Neural cell (in vitro differentiated cells): ENCODE measurements around the gene PBX1. TPM values are rescaled to one million over a fixed set of nuclear protein-coding genes. Genes with fewer than 3 reads are reported as not detected.

Source experiments
- H2AFZ ChIP-seq: fragments of 200-600, 300-800 bp; sonication (generic), shearing (Covaris generic); 2 replicates; pipeline ENCODE4 v1.6.0; 2014; ENCODE audit warnings: low read depth, mild to moderate bottlenecking, antibody characterized with exemption, low read length, moderate library complexity
- H3F3A ChIP-seq: fragments of 200-600 bp; shearing (Covaris generic); 2 replicates; pipeline ENCODE4 v1.6.1; 2016; ENCODE audit warnings: mild to moderate bottlenecking, moderate library complexity, mixed read lengths, antibody characterized with exemption, low read length; ENCODE audit not compliant: insufficient read depth, poor library complexity, severe bottlenecking
- H3K27ac ChIP-seq: fragments of 200-600, 300-800 bp; sonication (generic), shearing (Covaris generic); 2 replicates; pipeline ENCODE4 v1.5.1; 2014; ENCODE audit warnings: mild to moderate bottlenecking, low read length, moderate library complexity
- H3K27me3 ChIP-seq: fragments of 300-800, 200-600 bp; sonication (generic), shearing (Covaris generic); 2 replicates; pipeline ENCODE4 v1.6.0; 2014; ENCODE audit warnings: mild to moderate bottlenecking, low read depth, low read length, moderate library complexity; ENCODE audit not compliant: insufficient read depth
- H3K36me3 ChIP-seq: fragments of 300-800, 200-600 bp; sonication (generic), shearing (Covaris generic); 2 replicates; pipeline ENCODE4 v1.5.1; 2014; ENCODE audit warnings: mild to moderate bottlenecking, antibody characterized with exemption, low read length, moderate library complexity; ENCODE audit not compliant: insufficient read depth
- H3K4me2 ChIP-seq: fragments of 300-800, 200-600 bp; sonication (generic), shearing (Covaris generic); 2 replicates; pipeline ENCODE4 v1.6.0; 2014; ENCODE audit warnings: mild to moderate bottlenecking, low read length
- H3K4me3 ChIP-seq: fragments of 300-800, 200-600 bp; sonication (generic), shearing (Covaris generic); 2 replicates; pipeline ENCODE4 v1.5.1; 2014; ENCODE audit warnings: mild to moderate bottlenecking, low read length, moderate library complexity
- H3K79me2 ChIP-seq: fragments of 200-600 bp; shearing (Covaris generic); replicated peaks from 2 replicates; pipeline ENCODE4 v1.6.0; 2014; ENCODE audit warnings: mild to moderate bottlenecking, low read length, moderate library complexity; ENCODE audit not compliant: insufficient read depth
- H3K9ac ChIP-seq: fragments of 300-800, 200-600 bp; sonication (generic), shearing (Covaris generic); 2 replicates; pipeline ENCODE4 v1.6.1; 2016; ENCODE audit warnings: mild to moderate bottlenecking, low read length, mixed read lengths
- H3K9me2 ChIP-seq: fragments of 200-600 bp; shearing (Covaris generic); 2 replicates; pipeline ENCODE4 v1.6.1; 2016; ENCODE audit warnings: mild to moderate bottlenecking, low read length, mixed read lengths; ENCODE audit not compliant: insufficient read depth
- H3K9me3 ChIP-seq: fragments of 200-600, 300-800 bp; sonication (generic), shearing (Covaris generic); 2 replicates; pipeline ENCODE4 v1.6.1; 2016; ENCODE audit warnings: mild to moderate bottlenecking, mixed run types, low read length, moderate library complexity, mixed read lengths
- H4K20me1 ChIP-seq: fragments of 200-600 bp; shearing (Covaris generic); 2 replicates; pipeline ENCODE4 v1.6.1; 2016; ENCODE audit warnings: mild to moderate bottlenecking, mixed run types; ENCODE audit not compliant: insufficient read depth
- EP300 ChIP-seq: fragments of 450-650 bp; conservative IDR thresholded peaks from 2 replicates; pipeline ENCODE4 v1.6.1; 2014; ENCODE audit warnings: antibody characterized with exemption, mild to moderate bottlenecking, moderate library complexity; ENCODE audit not compliant: poor library complexity, severe bottlenecking
- EZH2 ChIP-seq: fragments of 200-600, 300-800 bp; shearing (Covaris generic), sonication (generic); IDR thresholded peaks from 2 replicates; pipeline ENCODE4 v1.6.1; 2014; ENCODE audit warnings: antibody characterized with exemption, low read length, borderline replicate concordance, mild to moderate bottlenecking; ENCODE audit not compliant: insufficient read depth, poor library complexity, severe bottlenecking
- MXI1 ChIP-seq: fragments of 450-650 bp; conservative IDR thresholded peaks from 2 replicates; pipeline ENCODE4 v1.6.1; 2014; ENCODE audit warnings: antibody characterized with exemption, mild to moderate bottlenecking; ENCODE audit not compliant: poor library complexity, severe bottlenecking
- POLR2AphosphoS5 ChIP-seq: IDR thresholded peaks from 2 replicates; pipeline ENCODE4 v1.6.1; 2012
- RAD21 ChIP-seq: fragments of 450-650 bp; conservative IDR thresholded peaks from 2 replicates; pipeline ENCODE4 v1.6.1; 2014; ENCODE audit warnings: antibody characterized with exemption, mild to moderate bottlenecking, moderate library complexity
- SMC3 ChIP-seq: fragments of 450-650 bp; conservative IDR thresholded peaks from 2 replicates; pipeline ENCODE4 v1.6.1; 2014; ENCODE audit warnings: antibody characterized with exemption, mild to moderate bottlenecking, moderate library complexity; ENCODE audit not compliant: poor library complexity
- TAF1 ChIP-seq: IDR thresholded peaks from 2 replicates; pipeline ENCODE4 v1.6.1; 2012; ENCODE audit warnings: low read depth
- polyA plus RNA-seq: library from polyadenylated mRNA; depleted of rRNA; stranded (reverse); fragments of >200 nt; gene quantifications from 2 replicates; pipeline ENCODE4 v1.2.3, GENCODE V29; 2014
- TF ChIP-seq, protein P1 (sequence below): IDR thresholded peaks from 2 replicates; pipeline ENCODE4 v1.6.1; 2012; ENCODE audit warnings: borderline replicate concordance
- TF ChIP-seq, protein P2 (sequence below): fragments of 450-650 bp; IDR thresholded peaks from 2 replicates; pipeline ENCODE4 v1.5.1; 2014; ENCODE audit warnings: antibody characterized with exemption, mild to moderate bottlenecking, moderate library complexity; ENCODE audit not compliant: poor library complexity, severe bottlenecking

Gene PBX1
- polyA plus RNA-seq, 1 donor from 2014 or later, result 42.4 TPM

DNA sequence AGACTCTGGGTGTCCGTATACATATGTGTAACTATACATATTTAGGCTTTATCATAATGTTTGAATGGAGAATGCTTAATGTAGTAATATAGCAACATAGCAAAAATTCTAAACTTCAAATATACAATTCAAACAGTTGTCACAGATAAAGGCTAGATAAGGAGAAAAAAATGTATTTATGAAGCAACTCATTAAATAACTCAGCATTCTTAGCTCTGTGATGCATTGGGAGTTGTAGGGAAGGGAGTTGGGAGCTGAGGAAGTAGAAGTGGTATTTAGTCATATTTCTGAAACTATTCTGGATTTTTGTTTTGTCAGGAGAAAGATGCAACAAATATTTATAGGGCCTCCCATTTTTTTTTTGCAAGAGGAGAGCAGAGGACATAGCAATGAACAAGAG is 197.8 kb downstream of the PBX1 start:
- no peaks in the 10 kb centered on the region for H3K9me3 ChIP-seq
- H3K27ac ChIP-seq, result no peak overlapping the region
- H3K79me2 ChIP-seq, result peaks cover 78% of the 10 kb centered on the region
- H3K27me3 ChIP-seq, result no peaks in the 10 kb centered on the region
- no peak overlapping the region for H3K4me3 ChIP-seq
- no peak for TF ChIP-seq SMC3
- TF ChIP-seq MXI1, result no peak
- no peak for TF ChIP-seq EP300
- TF ChIP-seq TAF1, result no peak
- no peak for TF ChIP-seq EZH2
- TF ChIP-seq, protein P1, sequence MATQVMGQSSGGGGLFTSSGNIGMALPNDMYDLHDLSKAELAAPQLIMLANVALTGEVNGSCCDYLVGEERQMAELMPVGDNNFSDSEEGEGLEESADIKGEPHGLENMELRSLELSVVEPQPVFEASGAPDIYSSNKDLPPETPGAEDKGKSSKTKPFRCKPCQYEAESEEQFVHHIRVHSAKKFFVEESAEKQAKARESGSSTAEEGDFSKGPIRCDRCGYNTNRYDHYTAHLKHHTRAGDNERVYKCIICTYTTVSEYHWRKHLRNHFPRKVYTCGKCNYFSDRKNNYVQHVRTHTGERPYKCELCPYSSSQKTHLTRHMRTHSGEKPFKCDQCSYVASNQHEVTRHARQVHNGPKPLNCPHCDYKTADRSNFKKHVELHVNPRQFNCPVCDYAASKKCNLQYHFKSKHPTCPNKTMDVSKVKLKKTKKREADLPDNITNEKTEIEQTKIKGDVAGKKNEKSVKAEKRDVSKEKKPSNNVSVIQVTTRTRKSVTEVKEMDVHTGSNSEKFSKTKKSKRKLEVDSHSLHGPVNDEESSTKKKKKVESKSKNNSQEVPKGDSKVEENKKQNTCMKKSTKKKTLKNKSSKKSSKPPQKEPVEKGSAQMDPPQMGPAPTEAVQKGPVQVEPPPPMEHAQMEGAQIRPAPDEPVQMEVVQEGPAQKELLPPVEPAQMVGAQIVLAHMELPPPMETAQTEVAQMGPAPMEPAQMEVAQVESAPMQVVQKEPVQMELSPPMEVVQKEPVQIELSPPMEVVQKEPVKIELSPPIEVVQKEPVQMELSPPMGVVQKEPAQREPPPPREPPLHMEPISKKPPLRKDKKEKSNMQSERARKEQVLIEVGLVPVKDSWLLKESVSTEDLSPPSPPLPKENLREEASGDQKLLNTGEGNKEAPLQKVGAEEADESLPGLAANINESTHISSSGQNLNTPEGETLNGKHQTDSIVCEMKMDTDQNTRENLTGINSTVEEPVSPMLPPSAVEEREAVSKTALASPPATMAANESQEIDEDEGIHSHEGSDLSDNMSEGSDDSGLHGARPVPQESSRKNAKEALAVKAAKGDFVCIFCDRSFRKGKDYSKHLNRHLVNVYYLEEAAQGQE, result no peak
- TF ChIP-seq, protein P2, sequence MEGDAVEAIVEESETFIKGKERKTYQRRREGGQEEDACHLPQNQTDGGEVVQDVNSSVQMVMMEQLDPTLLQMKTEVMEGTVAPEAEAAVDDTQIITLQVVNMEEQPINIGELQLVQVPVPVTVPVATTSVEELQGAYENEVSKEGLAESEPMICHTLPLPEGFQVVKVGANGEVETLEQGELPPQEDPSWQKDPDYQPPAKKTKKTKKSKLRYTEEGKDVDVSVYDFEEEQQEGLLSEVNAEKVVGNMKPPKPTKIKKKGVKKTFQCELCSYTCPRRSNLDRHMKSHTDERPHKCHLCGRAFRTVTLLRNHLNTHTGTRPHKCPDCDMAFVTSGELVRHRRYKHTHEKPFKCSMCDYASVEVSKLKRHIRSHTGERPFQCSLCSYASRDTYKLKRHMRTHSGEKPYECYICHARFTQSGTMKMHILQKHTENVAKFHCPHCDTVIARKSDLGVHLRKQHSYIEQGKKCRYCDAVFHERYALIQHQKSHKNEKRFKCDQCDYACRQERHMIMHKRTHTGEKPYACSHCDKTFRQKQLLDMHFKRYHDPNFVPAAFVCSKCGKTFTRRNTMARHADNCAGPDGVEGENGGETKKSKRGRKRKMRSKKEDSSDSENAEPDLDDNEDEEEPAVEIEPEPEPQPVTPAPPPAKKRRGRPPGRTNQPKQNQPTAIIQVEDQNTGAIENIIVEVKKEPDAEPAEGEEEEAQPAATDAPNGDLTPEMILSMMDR, result no peak
- no peak for TF ChIP-seq RAD21
- no peak for TF ChIP-seq POLR2AphosphoS5
- no peak overlapping the region for H3K4me2 ChIP-seq
- H3F3A ChIP-seq, result no peaks in the 10 kb centered on the region
- no peaks in the 10 kb centered on the region for H3K9me2 ChIP-seq
- no peak overlapping the region for H3K9ac ChIP-seq
- no peaks in the 10 kb centered on the region for H3K36me3 ChIP-seq
- no peak overlapping the region for H2AFZ ChIP-seq
- H4K20me1 ChIP-seq, result no peaks in the 10 kb centered on the region

GRCh38 chr1:164757625-164758024 is 198.6 kb downstream of the PBX1 start:
- H3K9ac ChIP-seq, result no peak overlapping the region

More at GRCh38 chr1:164757625-164758024, 198.6 kb downstream of the PBX1 start:
- Histone ChIP-seq H3K27me3 (no peaks in the 10 kb centered on the region), H3K4me2 (no peak overlapping the region), H3K4me3 (no peak overlapping the region), H3K9me2 (no peaks in the 10 kb centered on the region), H4K20me1 (no peaks in the 10 kb centered on the region), H2AFZ (no peak overlapping the region), H3K27ac (no peak overlapping the region), H3K36me3 (no peaks in the 10 kb centered on the region), H3K79me2 (peaks cover 77% of the 10 kb centered on the region), H3K9me3 (no peaks in the 10 kb centered on the region), H3F3A (no peaks in the 10 kb centered on the region)
- TF ChIP-seq POLR2AphosphoS5 (no peak), TAF1 (no peak), RAD21 (no peak), MXI1 (no peak), SMC3 (no peak), EZH2 (no peak), EP300 (no peak)
- TF ChIP-seq, protein P1, result no peak
- TF ChIP-seq, protein P2, result no peak
